Daoy (cell line): Measurements from ENCODE around the gene HMCN1. TPM values are rescaled to one million over a fixed set of nuclear protein-coding genes. Genes with fewer than 3 reads are reported as not detected.
A peak's percentile ranks its signal among the peaks of the same experiment; 100 is the strongest.
"Not testable (repeated sequence)": the region's sequence is repeated elsewhere in the genome, so short reads cannot be mapped to it uniquely, and the experiment has no call there.

Experiments used
- DNase-seq: peaks from one replicate; pipeline ENCODE4 v3.0.0-alpha.2; 2015; ENCODE audit warnings: low read depth
- total RNA-seq: library from RNA; depleted of rRNA; stranded (reverse); fragments of >200 nt; shearing (Covaris generic); gene quantifications from 2 replicates; pipeline ENCODE4 v1.2.3, GENCODE V29; 2014

HMCN1 gene
- total RNA-seq, 1 experiment from 2014 or later = 2.6 TPM

- peak; percentile 26 for DNase-seq
Observed at GRCh38 chr1:185853739-185854138, 119.5 kb downstream of the HMCN1 start.

- DNase-seq = no peak
Observed at GRCh38 chr1:185856482-185856881, 122.3 kb downstream of the HMCN1 start.

- DNase-seq = peak; percentile 56
Observed at GRCh38 chr1:185857442-185857841, 123.3 kb downstream of the HMCN1 start.

GRCh38 chr1:185860311-185860710, 126.1 kb downstream of the HMCN1 start:
- peak; percentile 77 for DNase-seq

GRCh38 chr1:185860859-185861258, 126.7 kb downstream of the HMCN1 start:
- DNase-seq = no peak

GRCh38 chr1:185861630-185862029, 127.4 kb downstream of the HMCN1 start:
- peak; percentile 25 for DNase-seq

- peak; percentile 28 for DNase-seq
Observed at GRCh38 chr1:185862235-185862634, 128.0 kb downstream of the HMCN1 start.

GRCh38 chr1:185864331-185864730, 130.1 kb downstream of the HMCN1 start:
- peak; percentile 22 for DNase-seq

GRCh38 chr1:185864889-185865517, 130.8 kb downstream of the HMCN1 start:
- DNase-seq = peak; percentile 90

GRCh38 chr1:185869590-185869989, 135.4 kb downstream of the HMCN1 start:
- DNase-seq = no peak

- DNase-seq = no peak
Observed at GRCh38 chr1:185871627-185872150, 137.5 kb downstream of the HMCN1 start.

- no peak for DNase-seq
Observed at GRCh38 chr1:185874246-185874645, 140.1 kb downstream of the HMCN1 start.

- no peak for DNase-seq
Observed at GRCh38 chr1:185880330-185880729, 146.1 kb downstream of the HMCN1 start.

GRCh38 chr1:185880779-185881333, 146.7 kb downstream of the HMCN1 start:
- no peak for DNase-seq

- DNase-seq = no peak
Observed at GRCh38 chr1:185886046-185886445, 151.9 kb downstream of the HMCN1 start.

GRCh38 chr1:185886671-185887070, 152.5 kb downstream of the HMCN1 start:
- DNase-seq = no peak

- not testable (repeated sequence) for DNase-seq
Observed at GRCh38 chr1:185892831-185893403, 158.7 kb downstream of the HMCN1 start.

- no peak for DNase-seq
Observed at GRCh38 chr1:185894791-185895190, 160.6 kb downstream of the HMCN1 start.

- no peak for DNase-seq
Observed at GRCh38 chr1:185895208-185895900, 161.2 kb downstream of the HMCN1 start.

- no peak for DNase-seq
Observed at GRCh38 chr1:185896863-185897262, 162.7 kb downstream of the HMCN1 start.

- DNase-seq = no peak
Observed at GRCh38 chr1:185906186-185906585, 172.0 kb downstream of the HMCN1 start.

GRCh38 chr1:185907246-185907645, 173.1 kb downstream of the HMCN1 start:
- DNase-seq = no peak

GRCh38 chr1:185911978-185912377, 177.8 kb downstream of the HMCN1 start:
- no peak for DNase-seq
